Prostate gland (tissue), 2 donors: ENCODE results near the gene TEX29. TPM values are rescaled to one million over a fixed set of nuclear protein-coding genes. Genes with fewer than 3 reads are reported as not detected.

Experiments
- DNase-seq: peaks from one replicate; pipeline ENCODE4 v3.0.0-alpha.2; 2019; ENCODE audit warnings: low spot score
- H3K27ac ChIP-seq, 2 donors: fragments of 200-600 bp; sonication (generic); 2 replicates each; pipeline ENCODE4 v1.5.1; 2017 to 2019
- H3K27me3 ChIP-seq: fragments of 200-600 bp; sonication (generic); replicated peaks from 2 replicates; pipeline ENCODE4 v1.5.1; 2019; ENCODE audit not compliant: insufficient read depth
- H3K36me3 ChIP-seq, 2 donors: fragments of 200-600 bp; sonication (generic); 1 replicate in 1 of 2; 2 replicates in 1 of 2; pipeline versions ENCODE4 v1.5.1 to v1.8.1; 2017 to 2019
- H3K4me1 ChIP-seq: fragments of 200-600 bp; sonication (generic); replicated peaks from 2 replicates; pipeline ENCODE4 v1.5.1; 2019
- H3K4me3 ChIP-seq, 2 donors: fragments of 200-600 bp; sonication (generic); 2 replicates each; pipeline ENCODE4 v1.5.1; 2017 to 2019
- H3K9me3 ChIP-seq: fragments of 200-600 bp; sonication (generic); 2 replicates; pipeline ENCODE4 v1.5.1; 2017
- CTCF ChIP-seq, 4 experiments: fragments of 200-600 bp in 2 of 4; fragments of 450-650 bp in 2 of 4; sonication (generic) in 2 of 4; IDR thresholded peaks; 1 replicate in 3 of 4; 2 replicates in 1 of 4; pipeline ENCODE4 v1.5.1; 2016 to 2019; ENCODE audit warnings: antibody characterized with exemption in 4 of 4, mild to moderate bottlenecking in 2 of 4, moderate library complexity in 2 of 4
- POLR2A ChIP-seq: fragments of 450-650 bp; IDR thresholded peaks from one replicate; pipeline ENCODE4 v1.6.1; 2016; ENCODE audit warnings: antibody characterized with exemption, mild to moderate bottlenecking
- POLR2AphosphoS5 ChIP-seq: sonication (generic); formaldehyde crosslinking; IDR thresholded peaks from one replicate; pipeline ENCODE4 v1.6.1; 2017; ENCODE audit warnings: antibody characterized with exemption
- WGBS: methylation state at CpG from one replicate; pipeline ENCODE4 v1.1.5; 2018; 5-methylcytosine and 5-hydroxymethylcytosine counted together
- intact Hi-C: fragments of 100-400 bp; cut with DNase I; formaldehyde crosslinking; loops from one replicate; pipeline ENCODE4 v1.14.2; 2022
- total RNA-seq, 2 donors: library from RNA; depleted of rRNA; stranded (reverse); fragments of >200 nt; gene quantifications; one replicate each; pipeline ENCODE4 v1.1.0, GENCODE V29; 2016

The TEX29 gene
- total RNA-seq, 2 donors from 2014 or later: 1.4 TPM; not detected in 1

- Histone ChIP-seq H3K27me3 (no peaks in the 10 kb centered on the region), H3K4me1 (peaks cover 27% of the 10 kb centered on the region), H3K36me3 (peaks cover 0 to under 1% of the 10 kb centered on the region in 2 donors), H3K9me3 (no peaks in the 10 kb centered on the region), H3K4me3 (no peak overlapping the region), H3K27ac (peak overlapping the region; percentile 83 to 89)
- intact Hi-C loops: loop anchor here (5.0 kb wide), 1 partner anchor 34 kb away; no protein-coding TSS in a partner anchor
- 75% methylated on average over 12 of the region's 12 CpGs for WGBS
- DNase-seq: no peak
- TF ChIP-seq CTCF (IDR thresholded peaks at IDR 0.05) (no peak), POLR2AphosphoS5 (no peak), POLR2A (no peak)
These were observed 39.5 kb upstream of the TEX29 start for GRCh38 chr13:111280681-111281585.

GRCh38 chr13:111281751-111282311 is 38.6 kb upstream of the TEX29 start:
- Histone ChIP-seq H3K27me3 (no peaks in the 10 kb centered on the region), H3K4me1 (peaks cover 27% of the 10 kb centered on the region), H3K27ac (peak overlapping the region; percentile 83 to 89), H3K9me3 (no peaks in the 10 kb centered on the region), H3K4me3 (no peak overlapping the region), H3K36me3 (peaks cover 4 to 7% of the 10 kb centered on the region in 2 donors)
- no peak for TF ChIP-seq POLR2AphosphoS5
- no peak for TF ChIP-seq CTCF (IDR thresholded peaks at IDR 0.05)
- WGBS: 22% methylated on average over 10 of the region's 10 CpGs
- intact Hi-C loops: loop anchor here (5.0 kb wide), 1 partner anchor 35 kb away; no protein-coding TSS in a partner anchor
- DNase-seq: no peak

- H3K4me1 ChIP-seq: peaks cover 27% of the 10 kb centered on the region
- WGBS: 14% methylated on average over 5 of the region's 5 CpGs
- no peak overlapping the region for H3K4me3 ChIP-seq
- TF ChIP-seq CTCF (IDR thresholded peaks at IDR 0.05) (no peak), POLR2A (no peak), POLR2AphosphoS5 (peak; percentile 76)
- intact Hi-C loops: loop anchor here (5.0 kb wide), 1 partner anchor 35 kb away; no protein-coding TSS in a partner anchor
- no peaks in the 10 kb centered on the region for H3K27me3 ChIP-seq
- H3K27ac ChIP-seq: peak overlapping the region; percentile 83 to 89
- DNase-seq: peak; percentile 78
- H3K36me3 ChIP-seq: peaks cover 4 to 7% of the 10 kb centered on the region in 2 donors
- no peaks in the 10 kb centered on the region for H3K9me3 ChIP-seq
These were observed 38.0 kb upstream of the TEX29 start for GRCh38 chr13:111282425-111282824.

GRCh38 chr13:111282997-111283396 is 37.4 kb upstream of the TEX29 start:
- 49% methylated on average over 23 of the region's 23 CpGs for WGBS

More at GRCh38 chr13:111282997-111283396, 37.4 kb upstream of the TEX29 start:
- Histone ChIP-seq H3K4me3 (no peak overlapping the region), H3K27ac (peak overlapping the region; percentile 83 to 89), H3K36me3 (peaks cover 4 to 7% of the 10 kb centered on the region in 2 donors), H3K27me3 (no peaks in the 10 kb centered on the region), H3K4me1 (peaks cover 27% of the 10 kb centered on the region), H3K9me3 (no peaks in the 10 kb centered on the region)
- TF ChIP-seq POLR2A: no peak
- TF ChIP-seq CTCF (IDR thresholded peaks at IDR 0.05): no peak
- TF ChIP-seq POLR2AphosphoS5: no peak
- intact Hi-C loops: loop anchor here (5.0 kb wide), 1 partner anchor 36 kb away; no protein-coding TSS in a partner anchor
- DNase-seq: no peak
